NB4 (cell line): ENCODE data around the gene TMEM132C.

Experiments
- TF ChIP-seq, protein P1 (sequence below): IDR thresholded peaks from one replicate; pipeline ENCODE4 v1.5.1; 2012; ENCODE audit warnings: low read depth, low read length
- TF ChIP-seq, protein P2 (sequence below): IDR thresholded peaks from 2 replicates; pipeline ENCODE4 v1.6.1; 2011; ENCODE audit warnings: low read depth, low read length

DNA sequence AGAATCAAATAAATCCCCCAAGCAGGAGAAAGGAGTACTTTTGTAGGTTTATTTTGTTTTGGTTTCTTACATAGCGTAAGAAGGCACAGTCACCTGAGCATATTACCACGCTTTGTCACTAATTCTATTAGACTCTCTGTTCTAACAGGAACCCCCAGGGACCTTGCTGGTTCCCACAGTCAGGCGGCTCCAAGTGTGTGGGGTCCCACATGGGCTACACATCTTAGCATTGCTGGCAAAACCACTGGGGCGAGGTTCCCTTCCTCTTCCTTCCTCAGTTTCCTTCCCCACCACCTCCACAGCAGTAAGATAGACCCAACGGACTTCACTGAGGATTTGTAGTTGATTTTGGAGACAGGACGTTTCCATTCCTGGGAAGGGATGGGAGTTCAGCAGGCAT lies 49.1 kb downstream of the TMEM132C start:
- TF ChIP-seq, protein P1, sequence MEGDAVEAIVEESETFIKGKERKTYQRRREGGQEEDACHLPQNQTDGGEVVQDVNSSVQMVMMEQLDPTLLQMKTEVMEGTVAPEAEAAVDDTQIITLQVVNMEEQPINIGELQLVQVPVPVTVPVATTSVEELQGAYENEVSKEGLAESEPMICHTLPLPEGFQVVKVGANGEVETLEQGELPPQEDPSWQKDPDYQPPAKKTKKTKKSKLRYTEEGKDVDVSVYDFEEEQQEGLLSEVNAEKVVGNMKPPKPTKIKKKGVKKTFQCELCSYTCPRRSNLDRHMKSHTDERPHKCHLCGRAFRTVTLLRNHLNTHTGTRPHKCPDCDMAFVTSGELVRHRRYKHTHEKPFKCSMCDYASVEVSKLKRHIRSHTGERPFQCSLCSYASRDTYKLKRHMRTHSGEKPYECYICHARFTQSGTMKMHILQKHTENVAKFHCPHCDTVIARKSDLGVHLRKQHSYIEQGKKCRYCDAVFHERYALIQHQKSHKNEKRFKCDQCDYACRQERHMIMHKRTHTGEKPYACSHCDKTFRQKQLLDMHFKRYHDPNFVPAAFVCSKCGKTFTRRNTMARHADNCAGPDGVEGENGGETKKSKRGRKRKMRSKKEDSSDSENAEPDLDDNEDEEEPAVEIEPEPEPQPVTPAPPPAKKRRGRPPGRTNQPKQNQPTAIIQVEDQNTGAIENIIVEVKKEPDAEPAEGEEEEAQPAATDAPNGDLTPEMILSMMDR, result no peak
- TF ChIP-seq, protein P2, sequence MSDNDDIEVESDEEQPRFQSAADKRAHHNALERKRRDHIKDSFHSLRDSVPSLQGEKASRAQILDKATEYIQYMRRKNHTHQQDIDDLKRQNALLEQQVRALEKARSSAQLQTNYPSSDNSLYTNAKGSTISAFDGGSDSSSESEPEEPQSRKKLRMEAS, result no peak
